OCI-LY1 (cell line): Measurements from ENCODE around the gene EVA1C.

Source experiments
- CTCF ChIP-seq: fragments of 200-600 bp; sonication (generic), shearing (Covaris generic); IDR thresholded peaks from 2 replicates; pipeline ENCODE4 v1.5.1; 2017; ENCODE audit warnings: mild to moderate bottlenecking, antibody characterized with exemption, low read length, moderate library complexity, mixed read lengths
- EZH2 ChIP-seq: fragments of 200-600 bp; sonication (generic), shearing (Covaris generic); IDR thresholded peaks from 2 replicates; pipeline ENCODE4 v1.8.0; 2017; ENCODE audit warnings: borderline replicate concordance, mixed run types, mild to moderate bottlenecking, antibody characterized with exemption, low read length, moderate library complexity, mixed read lengths

GRCh38 chr21:32539378-32539777 lies 126.9 kb downstream of the EVA1C start:
- TF ChIP-seq CTCF (no peak), EZH2 (no peak)
